ENCODE measurements around the gene TCHH.
"Not testable (repeated sequence)": the region's sequence is repeated elsewhere in the genome, so short reads cannot be mapped to it uniquely, and the experiment has no call there.

Gene TCHH

GRCh38 chr1:152115344-152115743 is at the start of gene TCHH:
TSS of gene TCHH (minus strand) at chr1:152115444. CDS start at chr1:152114080, 1,364 bp downstream.
- DNase-seq: no peak

GRCh38 chr1:152164517-152165136 is 49.4 kb upstream of the TCHH start:
- no peak for DNase-seq

- no peak for DNase-seq
Observed at GRCh38 chr1:152162792-152163463, 47.7 kb upstream of the TCHH start.

GRCh38 chr1:152160576-152160975 is 45.3 kb upstream of the TCHH start:
- DNase-seq: no peak

GRCh38 chr1:152159144-152159543 is 43.9 kb upstream of the TCHH start, which contains the start of gene RPTN:
TSS of gene RPTN (minus strand) at chr1:152159228. CDS start at chr1:152157889, 1,339 bp downstream.
- no peak for DNase-seq

- DNase-seq: no peak
Observed at GRCh38 chr1:152153996-152154395, 38.8 kb upstream of the TCHH start.

GRCh38 chr1:152151646-152152045 is 36.4 kb upstream of the TCHH start:
- DNase-seq: no peak

- DNase-seq: no peak
Observed at GRCh38 chr1:152148981-152149380, 33.7 kb upstream of the TCHH start.

GRCh38 chr1:152148051-152148450 is 32.8 kb upstream of the TCHH start:
- no peak for DNase-seq

GRCh38 chr1:152145769-152146168 is 30.5 kb upstream of the TCHH start:
- no peak for DNase-seq

GRCh38 chr1:152144674-152145183 is 29.5 kb upstream of the TCHH start:
- DNase-seq: not testable (repeated sequence)

- no peak for DNase-seq
Observed at GRCh38 chr1:152143150-152143887, 28.1 kb upstream of the TCHH start.

- DNase-seq: peak; percentile 17
Observed at GRCh38 chr1:152141971-152142584, 26.8 kb upstream of the TCHH start.

GRCh38 chr1:152137215-152137614 is 22.0 kb upstream of the TCHH start:
- no peak for DNase-seq

- no peak for DNase-seq
Observed at GRCh38 chr1:152130186-152130585, 14.9 kb upstream of the TCHH start.

- no peak for DNase-seq
Observed at GRCh38 chr1:152127673-152128072, 12.4 kb upstream of the TCHH start.

GRCh38 chr1:152125834-152126443 is 10.7 kb upstream of the TCHH start:
- no peak for DNase-seq

GRCh38 chr1:152118915-152119314 is 3.7 kb upstream of the TCHH start:
- no peak for DNase-seq

- DNase-seq: no peak
Observed at GRCh38 chr1:152112885-152113432, 2.3 kb downstream of the TCHH start.

- DNase-seq: no peak
Observed at GRCh38 chr1:152112101-152112884, 3.0 kb downstream of the TCHH start.

- DNase-seq: no peak
Observed at GRCh38 chr1:152111515-152111968, 3.7 kb downstream of the TCHH start.

Data from CD4-positive, alpha-beta T cell treated with Interleukin-4 for 4 hours (primary cell).